Osteoblast (primary cell): ENCODE results near the gene ZIC3. TPM values are rescaled to one million over a fixed set of nuclear protein-coding genes. Genes with fewer than 3 reads are reported as not detected.

Source experiments
- DNase-seq: peaks from one replicate; pipeline ENCODE4 v3.0.0; 2011; ENCODE audit warnings: low spot score, mixed read lengths; ENCODE audit not compliant: insufficient read length; ENCODE audit errors: missing footprints
- H2AFZ ChIP-seq: 2 replicates; pipeline ENCODE4 v1.6.0; 2011; ENCODE audit warnings: mild to moderate bottlenecking, low read length
- H3K27ac ChIP-seq: 2 replicates; pipeline ENCODE4 v1.5.1; 2011; ENCODE audit warnings: mild to moderate bottlenecking, low read depth, low read length, moderate library complexity
- H3K27me3 ChIP-seq: 2 replicates; pipeline ENCODE4 v1.6.0; 2012; ENCODE audit warnings: mild to moderate bottlenecking, control low read depth, inconsistent platforms, low read length, moderate library complexity; ENCODE audit not compliant: insufficient read depth
- H3K36me3 ChIP-seq: 2 replicates; pipeline ENCODE4 v1.5.1; 2011; ENCODE audit warnings: mild to moderate bottlenecking, low read length, control low read depth, moderate library complexity; ENCODE audit not compliant: insufficient read depth
- H3K4me1 ChIP-seq: 2 replicates; pipeline ENCODE4 v1.5.1; 2011; ENCODE audit warnings: mild to moderate bottlenecking, low read length, control low read depth, moderate library complexity; ENCODE audit not compliant: insufficient read depth
- H3K4me2 ChIP-seq: 2 replicates; pipeline ENCODE4 v1.6.0; 2011; ENCODE audit warnings: mild to moderate bottlenecking, low read length; ENCODE audit not compliant: insufficient read depth
- H3K4me3 ChIP-seq: fragments of 200-600 bp; sonication (generic); 3 replicates; pipeline ENCODE4 v1.5.1; 2012; ENCODE audit warnings: mild to moderate bottlenecking, low read length, inconsistent platforms; ENCODE audit not compliant: insufficient read depth
- H3K79me2 ChIP-seq: 2 replicates; pipeline ENCODE4 v1.6.0; 2012; ENCODE audit warnings: mild to moderate bottlenecking, low read length, control low read depth, inconsistent platforms; ENCODE audit not compliant: insufficient read depth
- H3K9me3 ChIP-seq: 2 replicates; pipeline ENCODE4 v1.5.1; 2011; ENCODE audit warnings: low read depth, low read length, control low read depth
- H4K20me1 ChIP-seq: 2 replicates; pipeline ENCODE4 v1.6.0; 2012; ENCODE audit warnings: mild to moderate bottlenecking, low read length, control low read depth; ENCODE audit not compliant: insufficient read depth
- CTCF ChIP-seq: IDR thresholded peaks from 2 replicates; pipeline ENCODE4 v1.5.1; 2011; ENCODE audit warnings: mild to moderate bottlenecking, low read depth, low read length, moderate library complexity; ENCODE audit errors: extremely low read depth
- total RNA-seq: library from RNA; depleted of rRNA; stranded (reverse); fragments of >200 nt; gene quantifications from 2 replicates; pipeline ENCODE4 v1.2.3, GENCODE V29; 2012

ZIC3 gene
- total RNA-seq, 1 donor = not detected

GRCh38 chrX:137574102-137574783, 8.3 kb downstream of the ZIC3 start:
- H3K9me3 ChIP-seq = no peaks in the 10 kb centered on the region
- no peak overlapping the region for H3K4me2 ChIP-seq
- TF ChIP-seq CTCF = no peak
- H4K20me1 ChIP-seq = no peaks in the 10 kb centered on the region
- H3K4me1 ChIP-seq = no peaks in the 10 kb centered on the region
- H3K36me3 ChIP-seq = no peaks in the 10 kb centered on the region
- no peak for DNase-seq
- H3K27me3 ChIP-seq = peaks cover 7% of the 10 kb centered on the region
- no peak overlapping the region for H3K4me3 ChIP-seq
- H2AFZ ChIP-seq = no peak overlapping the region
- no peak overlapping the region for H3K27ac ChIP-seq
- H3K79me2 ChIP-seq = no peaks in the 10 kb centered on the region

GRCh38 chrX:137574784-137575293, 8.9 kb downstream of the ZIC3 start:
- DNase-seq = no peak
- no peak overlapping the region for H3K4me2 ChIP-seq
- TF ChIP-seq CTCF = no peak

GRCh38 chrX:137575596-137576255, 9.8 kb downstream of the ZIC3 start:
- no peak for TF ChIP-seq CTCF
- DNase-seq = peak; percentile 76
- Histone ChIP-seq H4K20me1 (no peaks in the 10 kb centered on the region), H3K4me2 (no peak overlapping the region), H3K4me3 (no peak overlapping the region), H3K79me2 (no peaks in the 10 kb centered on the region), H3K27me3 (peaks cover 3% of the 10 kb centered on the region), H3K36me3 (no peaks in the 10 kb centered on the region), H3K9me3 (no peaks in the 10 kb centered on the region), H3K4me1 (no peaks in the 10 kb centered on the region), H3K27ac (no peak overlapping the region), H2AFZ (no peak overlapping the region)

More at GRCh38 chrX:137574784-137575293, 8.9 kb downstream of the ZIC3 start:
- Histone ChIP-seq H4K20me1 (no peaks in the 10 kb centered on the region), H3K79me2 (no peaks in the 10 kb centered on the region), H3K4me3 (no peak overlapping the region), H3K27me3 (peaks cover 3% of the 10 kb centered on the region), H3K4me1 (no peaks in the 10 kb centered on the region), H3K27ac (no peak overlapping the region), H3K9me3 (no peaks in the 10 kb centered on the region), H2AFZ (no peak overlapping the region), H3K36me3 (no peaks in the 10 kb centered on the region)

- Histone ChIP-seq H3K4me2 (no peak overlapping the region), H3K4me3 (no peak overlapping the region), H3K27ac (no peak overlapping the region), H3K79me2 (no peaks in the 10 kb centered on the region), H3K4me1 (no peaks in the 10 kb centered on the region), H2AFZ (no peak overlapping the region), H4K20me1 (no peaks in the 10 kb centered on the region), H3K27me3 (no peaks in the 10 kb centered on the region), H3K36me3 (no peaks in the 10 kb centered on the region), H3K9me3 (no peaks in the 10 kb centered on the region)
- TF ChIP-seq CTCF = no peak
- DNase-seq = no peak
These were observed 21.2 kb downstream of the ZIC3 start for GRCh38 chrX:137587151-137587550.
